Keratinocyte (primary cell): ENCODE measurements around the gene RAB8B. TPM values are rescaled to one million over a fixed set of nuclear protein-coding genes. Genes with fewer than 3 reads are reported as not detected.

Experiments used
- DNase-seq: peaks from one replicate; pipeline ENCODE4 v3.0.0-alpha.2; 2011; ENCODE audit warnings: low read depth, missing footprints, low spot score
- FAIRE-seq: peaks from 2 replicates; lab custom pipeline; 2011; peaks lifted over from hg19 to GRCh38; lab: Jason Lieb, UNC
- H2AFZ ChIP-seq: 2 replicates; pipeline ENCODE4 v1.6.0; 2012; ENCODE audit warnings: low read length, control low read depth, inconsistent platforms; ENCODE audit not compliant: control insufficient read depth
- H3K27ac ChIP-seq: 2 replicates; pipeline ENCODE4 v1.5.1; 2011; ENCODE audit warnings: low read length; ENCODE audit not compliant: control insufficient read depth, insufficient read depth
- H3K27me3 ChIP-seq: 3 replicates; pipeline ENCODE4 v1.6.0; 2011; ENCODE audit warnings: low read length; ENCODE audit not compliant: control insufficient read depth, insufficient read depth; ENCODE audit errors: extremely low read depth
- H3K36me3 ChIP-seq, 2 experiments: 2 replicates in 1 of 2; 3 replicates in 1 of 2; pipeline ENCODE4 v1.5.1; 2011; ENCODE audit warnings: low read length in 2 of 2, mild to moderate bottlenecking in 1 of 2; ENCODE audit not compliant: control insufficient read depth in 2 of 2, insufficient read depth in 2 of 2; ENCODE audit errors: extremely low read depth in 1 of 2
- H3K4me1 ChIP-seq: 3 replicates; pipeline ENCODE4 v1.5.1; 2011; ENCODE audit warnings: low read length; ENCODE audit not compliant: control insufficient read depth, insufficient read depth; ENCODE audit errors: extremely low read depth
- H3K4me2 ChIP-seq: 3 replicates; pipeline ENCODE4 v1.6.0; 2011; ENCODE audit warnings: low read depth, low read length; ENCODE audit not compliant: control insufficient read depth, insufficient read depth; ENCODE audit errors: extremely low read depth
- H3K4me3 ChIP-seq, 3 experiments: fragments of 200-600 bp in 1 of 3; sonication (generic) in 1 of 3; 2 replicates in 2 of 3; 3 replicates in 1 of 3; pipeline ENCODE4 v1.5.1; 2011 to 2016; ENCODE audit warnings: low read length in 3 of 3, mild to moderate bottlenecking in 3 of 3, control low read depth in 2 of 3, inconsistent platforms in 1 of 3, low read depth in 1 of 3, mixed read lengths in 1 of 3, mixed run types in 1 of 3, moderate library complexity in 1 of 3; ENCODE audit not compliant: control insufficient read depth in 2 of 3, insufficient read depth in 2 of 3; ENCODE audit errors: extremely low read depth in 1 of 3
- H3K79me2 ChIP-seq: 2 replicates; pipeline ENCODE4 v1.6.0; 2012; ENCODE audit warnings: low read length; ENCODE audit not compliant: control insufficient read depth, insufficient read depth
- H3K9ac ChIP-seq: 3 replicates; pipeline ENCODE4 v1.6.0; 2011; ENCODE audit warnings: low read length; ENCODE audit not compliant: control insufficient read depth, insufficient read depth; ENCODE audit errors: extremely low read depth
- H3K9me1 ChIP-seq: 3 replicates; pipeline ENCODE4 v1.6.0; 2011; ENCODE audit warnings: low read length; ENCODE audit not compliant: control insufficient read depth, insufficient read depth; ENCODE audit errors: extremely low read depth
- H3K9me3 ChIP-seq: 2 replicates; pipeline ENCODE4 v1.5.1; 2012; ENCODE audit warnings: low read depth, low read length; ENCODE audit not compliant: control insufficient read depth
- H4K20me1 ChIP-seq: 3 replicates; pipeline ENCODE4 v1.6.0; 2011; ENCODE audit warnings: low read length; ENCODE audit not compliant: control insufficient read depth, insufficient read depth; ENCODE audit errors: extremely low read depth
- CTCF ChIP-seq, 3 experiments: IDR thresholded peaks in 1 of 3; conservative IDR thresholded peaks in 1 of 3; optimal IDR thresholded peaks in 1 of 3; 2 replicates in 2 of 3; 3 replicates in 1 of 3; pipeline versions ENCODE3 to v1.5.1; 2011; ENCODE audit warnings: low read length in 3 of 3, mild to moderate bottlenecking in 3 of 3, moderate library complexity in 2 of 3, control low read depth in 1 of 3, inconsistent platforms in 1 of 3; ENCODE audit not compliant: insufficient read depth in 2 of 3; ENCODE audit errors: extremely low read depth in 1 of 3
- EZH2 ChIP-seq: IDR thresholded peaks from one replicate; pipeline ENCODE4 v1.6.1; 2012; ENCODE audit warnings: inconsistent platforms, mild to moderate bottlenecking, low read length, moderate library complexity
- dilution Hi-C: fragments of 300-500 bp; cut with MboI; formaldehyde crosslinking; loops from one replicate; pipeline ENCODE4 v1.7.0; 2020; ENCODE audit warnings: low sequenced_read_pairs; ENCODE audit not compliant: extremely low pct_ligation_motif_present
- polyA plus RNA-seq, 5 experiments: library from polyadenylated mRNA; depleted of rRNA in 3 of 5; stranded (reverse) in 3 of 5; stranded (forward) in 1 of 5; unstranded in 1 of 5; fragments of >200 nt; gene quantifications; 1 replicate in 1 of 5; 2 replicates in 3 of 5; 3 replicates in 1 of 5; pipeline versions ENCODE4 v1.2.1 to v1.2.3, GENCODE V29; 2011 to 2012; ENCODE audit warnings: missing spikeins in 2 of 5, low read depth in 1 of 5, low replicate concordance in 1 of 5

Gene RAB8B
- polyA plus RNA-seq, 1 donor (not counting 4 experiments of a cell fraction or from before 2014, with no cell fraction given): 31.2 TPM

- Histone ChIP-seq H3K4me2 (no peak overlapping the region), H3K79me2 (no peaks in the 10 kb centered on the region), H3K27me3 (no peaks in the 10 kb centered on the region), H3K4me3 (no peak overlapping the region), H3K9me3 (no peaks in the 10 kb centered on the region), H3K4me1 (peaks cover 20% of the 10 kb centered on the region), H3K9ac (no peak overlapping the region), H4K20me1 (no peaks in the 10 kb centered on the region), H3K27ac (no peak overlapping the region), H2AFZ (no peak overlapping the region), H3K36me3 (no peaks in the 10 kb centered on the region), H3K9me1 (no peaks in the 10 kb centered on the region)
- no peak for DNase-seq
- TF ChIP-seq EZH2 (no peak), CTCF (optimal IDR thresholded peaks at IDR 0.05 in 1 of 3, IDR thresholded peaks at IDR 0.05 in 1 of 3, conservative IDR thresholded peaks at IDR 0.05 in 1 of 3; ENCODE audit: extremely low read depth in 1 of 3, insufficient read depth in 2 of 3, low read length in 3 of 3) (no peak)
- dilution Hi-C loops: no loop called here
- FAIRE-seq: no peak
Measured at GRCh38 chr15:63172851-63173451, 16.5 kb upstream of the RAB8B start.

GRCh38 chr15:63176302-63176701 is 13.1 kb upstream of the RAB8B start:
- dilution Hi-C loops: no loop called here
- Histone ChIP-seq H3K9me3 (no peaks in the 10 kb centered on the region), H3K4me2 (no peak overlapping the region), H3K4me3 (no peak overlapping the region), H3K4me1 (peaks cover 22% of the 10 kb centered on the region), H3K9me1 (no peaks in the 10 kb centered on the region), H3K36me3 (no peaks in the 10 kb centered on the region), H3K79me2 (no peaks in the 10 kb centered on the region), H3K27ac (peak overlapping the region; percentile 77), H3K27me3 (no peaks in the 10 kb centered on the region), H3K9ac (peak overlapping the region; percentile 49), H4K20me1 (no peaks in the 10 kb centered on the region), H2AFZ (peak overlapping the region; percentile 12)
- DNase-seq (peak; percentile 90), FAIRE-seq (peak; percentile 83)
- TF ChIP-seq CTCF (optimal IDR thresholded peaks at IDR 0.05 in 1 of 3, IDR thresholded peaks at IDR 0.05 in 1 of 3, conservative IDR thresholded peaks at IDR 0.05 in 1 of 3; ENCODE audit: extremely low read depth in 1 of 3, insufficient read depth in 2 of 3, low read length in 3 of 3) (no peak), EZH2 (no peak)
